KG1 (cell line): ENCODE measurements around the gene ZKSCAN4.

ENCODE experiments used
- DNase-seq: peaks from one replicate; lab custom pipeline; 2025; lab: John Stamatoyannopoulos, UW

ZKSCAN4 gene

GRCh38 chr6:28208111-28208659 lies 43.9 kb downstream of the ZKSCAN4 start:
- DNase-seq: no peak

GRCh38 chr6:28207510-28208110 lies 44.5 kb downstream of the ZKSCAN4 start:
- no peak for DNase-seq

- DNase-seq: no peak
These were observed 45.0 kb downstream of the ZKSCAN4 start for GRCh38 chr6:28206928-28207509.

GRCh38 chr6:28206527-28206926 lies 45.5 kb downstream of the ZKSCAN4 start:
- DNase-seq: no peak

- DNase-seq: no peak
These were observed 46.2 kb downstream of the ZKSCAN4 start for GRCh38 chr6:28205879-28206278.

- no peak for DNase-seq
These were observed 48.9 kb downstream of the ZKSCAN4 start for GRCh38 chr6:28203201-28203600.

GRCh38 chr6:28200020-28200419 lies 52.0 kb downstream of the ZKSCAN4 start:
- no peak for DNase-seq
